SW480 (cell line): ENCODE results near the gene PRAC1.

Experiments used
- DNase-seq: peaks from one replicate; pipeline ENCODE4 v3.0.0-alpha.2; 2016; ENCODE audit warnings: low spot score

The PRAC1 gene

GRCh38 chr17:48747445-48748363 is 25.4 kb upstream of the PRAC1 start:
- DNase-seq, result no peak

GRCh38 chr17:48746916-48747444 is 24.7 kb upstream of the PRAC1 start:
- DNase-seq, result no peak

GRCh38 chr17:48745381-48746275 is 23.3 kb upstream of the PRAC1 start:
- DNase-seq, result no peak

GRCh38 chr17:48740537-48740936 is 18.2 kb upstream of the PRAC1 start:
- no peak for DNase-seq

- no peak for DNase-seq
Observed at GRCh38 chr17:48738803-48739526, 16.6 kb upstream of the PRAC1 start.

GRCh38 chr17:48738424-48738802 is 16.1 kb upstream of the PRAC1 start:
- DNase-seq, result no peak

- DNase-seq, result no peak
Observed at GRCh38 chr17:48737330-48738043, 15.2 kb upstream of the PRAC1 start.

GRCh38 chr17:48735062-48735351 is 12.7 kb upstream of the PRAC1 start:
- DNase-seq, result no peak

GRCh38 chr17:48734333-48735061 is 12.2 kb upstream of the PRAC1 start:
- no peak for DNase-seq

GRCh38 chr17:48733632-48734328 is 11.5 kb upstream of the PRAC1 start:
- no peak for DNase-seq

- DNase-seq, result no peak
Observed at GRCh38 chr17:48732688-48733629, 10.6 kb upstream of the PRAC1 start.

GRCh38 chr17:48731355-48731754 is 9.0 kb upstream of the PRAC1 start:
- DNase-seq, result no peak

GRCh38 chr17:48730240-48730550 is 7.9 kb upstream of the PRAC1 start:
- DNase-seq, result no peak

- DNase-seq, result no peak
Observed at GRCh38 chr17:48729335-48730239, 7.3 kb upstream of the PRAC1 start.

GRCh38 chr17:48728232-48729231 is 6.2 kb upstream of the PRAC1 start, which contains the start of gene HOXB13:
Gene HOXB13, minus strand, starts transcription at chr17:48728750. Its CDS starts 157 bp downstream, at chr17:48728593.
- DNase-seq, result peak; percentile 75

- DNase-seq, result no peak
Observed at GRCh38 chr17:48727415-48728175, 5.3 kb upstream of the PRAC1 start.
